Stimulated activated CD4-positive, alpha-beta T cell treated with anti-CD3 and anti-CD28 coated beads, Interleukin-1b, Interleukin-23, amount 100 ng/mL, for 48 hours (primary cell): Measurements from ENCODE around the gene KDM2A.
A peak's percentile ranks its signal among the peaks of the same experiment; 100 is the strongest.

Source experiments
- DNase-seq: peaks from one replicate; pipeline ENCODE4 v3.0.0-alpha.2; 2020

The KDM2A gene

DNA sequence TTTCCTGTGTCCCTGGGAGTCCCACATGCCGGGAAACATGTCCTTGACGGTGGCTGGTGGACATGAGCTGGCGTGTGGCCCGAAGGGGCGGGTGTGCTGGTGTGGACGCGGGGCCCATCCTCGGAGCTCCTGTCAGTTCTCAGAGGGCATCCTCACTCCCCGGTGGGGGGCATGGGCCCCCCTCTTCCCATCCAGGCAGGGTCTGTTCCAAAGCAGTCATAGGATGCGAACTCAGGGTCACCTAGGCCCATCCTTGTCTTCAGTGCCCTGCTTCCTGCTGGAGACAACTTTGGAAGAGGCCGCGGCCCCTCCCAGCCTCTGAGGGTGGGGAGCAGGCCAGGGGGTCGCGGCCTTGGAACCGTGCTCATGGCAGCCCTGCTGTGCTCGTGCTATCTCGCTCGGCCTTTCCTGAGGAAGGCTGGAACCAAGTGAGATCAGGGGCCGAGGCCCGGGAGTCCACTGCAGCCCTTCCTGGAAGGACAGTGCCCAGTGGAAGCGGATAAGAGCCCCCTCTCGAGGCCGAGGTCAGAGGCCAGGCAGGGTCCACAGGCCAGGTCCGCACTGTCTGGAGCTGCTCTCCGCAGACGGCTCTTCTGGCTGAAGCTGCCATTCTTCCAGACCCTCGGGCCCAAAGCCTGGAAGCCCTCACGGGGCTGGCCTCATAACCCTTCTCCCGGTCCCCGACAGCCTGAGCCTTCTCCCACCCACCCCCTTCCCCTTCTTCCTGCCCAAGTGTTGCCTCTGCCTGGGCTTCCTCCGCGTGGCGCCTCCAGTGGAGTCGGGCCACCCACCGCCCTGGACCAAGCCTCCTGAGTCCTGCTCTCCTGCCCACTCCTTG is 155.9 kb downstream of the KDM2A start:
- DNase-seq, result peak; percentile 1

- DNase-seq, result peak; percentile 37
Measured at GRCh38 chr11:67275606-67276409, 156.7 kb downstream of the KDM2A start.

DNA sequence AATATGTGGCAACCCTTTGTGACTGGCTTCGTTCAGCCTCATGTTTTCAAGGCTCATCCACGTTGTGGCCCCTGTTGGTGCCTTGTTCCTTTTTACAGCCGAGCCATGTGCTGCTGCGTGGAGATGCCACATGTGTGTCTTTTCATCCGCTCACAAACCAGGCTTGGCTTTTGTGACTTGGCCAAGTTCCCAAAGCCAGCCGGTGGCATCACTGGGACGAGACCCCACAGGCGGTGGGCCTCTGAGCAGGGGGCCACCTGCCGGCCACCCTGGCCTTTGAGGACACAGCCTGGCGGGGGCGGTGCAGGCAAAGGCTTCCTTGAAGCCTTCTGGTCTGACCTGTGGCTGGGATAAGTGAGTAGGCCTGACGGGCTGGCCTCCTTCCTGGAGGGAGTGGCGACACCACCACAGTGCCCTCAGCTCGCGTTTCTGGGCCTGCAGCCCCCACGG is 157.7 kb downstream of the KDM2A start:
- peak; percentile 55 for DNase-seq

DNA sequence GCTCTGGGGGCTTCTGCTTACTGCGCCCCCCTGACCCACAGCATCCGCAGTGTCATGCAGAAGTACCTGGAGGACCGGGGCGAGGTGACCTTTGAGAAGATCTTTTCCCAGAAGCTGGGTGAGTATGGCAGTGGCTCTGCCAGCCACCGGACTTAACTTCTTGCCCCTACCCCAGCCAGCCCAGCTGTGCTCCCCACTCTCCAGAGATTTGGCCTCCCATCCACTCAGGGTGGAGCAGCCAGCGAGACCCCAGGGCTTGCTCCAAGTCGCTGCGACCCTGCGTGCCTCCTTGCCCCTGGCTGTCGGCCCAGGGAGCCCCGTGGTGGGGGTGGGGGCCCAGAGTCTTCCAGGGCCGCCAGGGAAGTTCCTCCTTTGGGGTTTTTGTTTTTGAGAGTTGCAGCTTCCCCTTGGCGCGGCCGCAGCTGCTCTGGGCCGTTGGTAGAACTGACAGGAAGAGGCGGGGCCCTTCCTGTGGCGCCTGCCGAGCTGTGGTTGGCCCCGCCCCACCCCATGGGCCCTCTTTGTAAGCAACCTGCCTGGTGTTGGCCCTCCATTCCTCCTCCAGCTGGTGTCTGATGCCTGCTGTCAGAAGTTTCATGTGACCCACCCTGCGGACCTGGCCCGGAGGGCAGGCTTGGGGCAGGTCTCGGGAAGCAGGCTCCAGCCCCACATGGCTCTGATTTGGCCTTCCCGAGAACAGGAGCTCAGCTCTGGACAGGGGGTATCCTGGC is 158.3 kb downstream of the KDM2A start:
- DNase-seq, result peak; percentile 91

- DNase-seq, result no peak
Measured at GRCh38 chr11:67278135-67278938, 159.3 kb downstream of the KDM2A start.

DNA sequence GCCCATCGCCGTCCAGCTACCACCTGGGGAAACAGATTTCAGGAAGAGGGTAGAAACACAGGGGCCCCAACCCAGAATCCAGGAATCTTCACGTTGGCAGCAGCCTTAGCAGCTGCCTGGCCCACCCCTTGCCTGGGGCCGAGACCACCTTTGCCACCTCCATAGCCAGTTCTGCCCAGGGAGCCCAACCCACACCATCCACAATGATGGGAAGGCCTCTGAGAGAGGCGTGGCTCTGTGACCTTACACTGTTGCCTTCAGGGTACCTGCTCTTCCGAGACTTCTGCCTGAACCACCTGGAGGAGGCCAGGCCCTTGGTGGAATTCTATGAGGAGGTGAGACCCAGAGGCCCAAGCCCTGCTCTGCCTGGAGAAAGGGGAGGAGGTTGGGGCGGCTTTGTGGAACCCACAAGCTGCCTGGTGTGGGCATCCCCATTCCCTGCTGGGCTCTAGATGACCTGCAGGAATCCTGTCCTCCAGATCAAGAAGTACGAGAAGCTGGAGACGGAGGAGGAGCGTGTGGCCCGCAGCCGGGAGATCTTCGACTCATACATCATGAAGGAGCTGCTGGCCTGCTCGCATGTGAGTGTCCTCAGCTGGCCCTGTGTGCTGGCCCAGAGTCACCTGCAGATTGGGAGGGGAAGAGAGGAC is 160.0 kb downstream of the KDM2A start:
- DNase-seq, result peak; percentile 0

DNA sequence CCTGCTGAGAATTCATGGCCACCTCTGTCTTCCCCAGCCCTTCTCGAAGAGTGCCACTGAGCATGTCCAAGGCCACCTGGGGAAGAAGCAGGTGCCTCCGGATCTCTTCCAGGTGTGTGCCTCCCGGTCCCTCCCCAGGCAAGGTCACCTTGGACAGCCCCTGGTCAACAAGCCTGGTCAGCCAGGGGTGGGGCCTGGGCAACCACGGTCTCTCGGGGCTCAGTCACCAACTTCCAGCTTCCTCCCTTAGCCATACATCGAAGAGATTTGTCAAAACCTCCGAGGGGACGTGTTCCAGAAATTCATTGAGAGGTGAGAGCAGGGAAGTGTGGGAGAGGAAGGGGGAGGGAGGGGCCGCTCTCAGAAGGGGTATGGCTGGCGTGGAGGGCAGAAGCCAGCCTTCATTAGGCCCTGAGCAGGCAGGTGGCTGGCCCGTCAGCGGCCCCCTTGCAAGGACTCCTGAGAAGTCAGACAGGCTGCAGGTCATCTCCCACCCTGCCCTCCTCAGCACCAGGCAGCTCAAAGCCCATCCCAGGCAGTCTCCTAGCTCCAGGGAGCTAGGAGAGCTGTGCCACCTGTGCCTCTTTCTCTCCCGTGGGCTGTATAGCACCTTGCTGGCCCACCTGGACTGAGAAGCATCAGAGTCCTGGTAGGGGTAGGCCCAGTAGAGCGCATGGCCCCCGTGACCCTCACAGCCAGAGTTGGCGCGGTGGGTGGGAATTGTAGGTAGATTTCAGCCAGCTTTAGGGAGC is 160.7 kb downstream of the KDM2A start:
- no peak for DNase-seq

DNA sequence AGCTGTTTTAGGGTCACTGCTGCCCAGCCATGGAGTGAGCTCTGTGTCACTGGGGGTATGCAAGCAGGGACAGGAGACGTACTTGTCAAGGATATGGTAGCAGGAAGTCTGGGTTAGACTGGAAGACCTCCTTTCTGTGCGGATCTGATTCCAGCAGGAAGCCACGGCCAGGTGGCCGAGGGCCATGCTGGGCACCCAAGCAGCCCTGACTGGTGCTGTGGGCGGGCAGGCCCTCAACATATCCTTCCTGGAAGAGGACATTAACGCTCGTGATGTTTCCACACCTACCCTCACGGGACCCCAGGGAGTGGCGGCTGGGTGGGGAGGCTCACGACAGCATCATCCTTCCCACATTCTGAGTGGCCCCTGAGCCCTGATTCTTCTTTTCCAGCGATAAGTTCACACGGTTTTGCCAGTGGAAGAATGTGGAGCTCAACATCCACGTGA is 161.3 kb downstream of the KDM2A start:
- DNase-seq, result no peak

DNA sequence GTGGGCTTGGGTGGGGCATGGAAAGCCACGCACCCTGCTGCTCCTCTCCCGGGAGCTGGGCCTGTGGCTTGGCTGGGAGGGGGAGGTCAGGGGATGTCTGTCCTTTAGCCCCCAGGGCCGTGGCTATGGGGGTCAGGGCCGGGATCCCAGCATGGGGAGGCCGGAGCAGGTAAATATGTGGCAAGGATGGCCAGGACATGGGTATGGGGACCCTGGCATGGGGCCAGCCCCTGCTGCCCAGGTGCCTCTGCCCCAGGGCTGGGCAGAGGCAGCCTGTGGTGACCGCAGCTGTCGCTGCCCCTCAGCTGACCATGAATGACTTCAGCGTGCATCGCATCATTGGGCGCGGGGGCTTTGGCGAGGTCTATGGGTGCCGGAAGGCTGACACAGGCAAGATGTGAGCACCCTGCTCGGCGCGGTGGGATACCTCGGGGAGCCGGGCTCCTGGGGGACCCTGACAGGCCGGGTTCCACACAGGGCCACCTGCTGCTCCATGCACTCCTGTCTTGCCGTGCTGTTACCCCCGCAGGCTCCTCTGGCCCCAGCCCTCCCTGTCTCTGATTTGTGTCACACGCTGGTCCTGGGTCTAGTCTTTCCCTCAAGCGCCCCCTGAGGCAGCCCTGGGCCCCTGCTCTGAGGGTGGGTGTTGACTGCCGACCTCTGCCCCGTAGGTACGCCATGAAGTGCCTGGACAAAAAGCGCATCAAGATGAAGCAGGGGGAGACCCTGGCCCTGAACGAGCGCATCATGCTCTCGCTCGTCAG is 161.9 kb downstream of the KDM2A start:
- DNase-seq, result peak; percentile 2

DNA sequence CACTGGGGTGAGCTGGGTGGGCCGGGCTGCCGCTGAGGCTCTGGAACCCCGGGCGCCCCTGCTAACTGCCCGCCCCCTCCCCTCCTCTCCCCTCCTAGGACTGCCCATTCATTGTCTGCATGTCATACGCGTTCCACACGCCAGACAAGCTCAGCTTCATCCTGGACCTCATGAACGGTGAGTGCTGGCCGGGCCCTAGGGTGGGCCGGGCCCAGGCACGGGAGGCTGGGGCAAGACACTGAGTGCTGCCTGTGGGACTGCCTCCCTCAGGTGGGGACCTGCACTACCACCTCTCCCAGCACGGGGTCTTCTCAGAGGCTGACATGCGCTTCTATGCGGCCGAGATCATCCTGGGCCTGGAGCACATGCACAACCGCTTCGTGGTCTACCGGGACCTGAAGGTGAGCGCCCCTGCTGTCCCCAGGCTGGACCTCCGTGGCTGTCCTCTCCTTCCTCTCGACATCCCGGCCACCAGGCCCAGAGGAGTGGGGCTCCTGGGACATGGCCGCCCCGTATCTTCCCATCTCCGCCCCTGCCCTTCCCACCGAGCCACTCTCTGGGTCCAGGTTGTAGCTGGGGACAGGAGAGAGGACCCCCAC is 162.6 kb downstream of the KDM2A start:
- peak; percentile 1 for DNase-seq

DNA sequence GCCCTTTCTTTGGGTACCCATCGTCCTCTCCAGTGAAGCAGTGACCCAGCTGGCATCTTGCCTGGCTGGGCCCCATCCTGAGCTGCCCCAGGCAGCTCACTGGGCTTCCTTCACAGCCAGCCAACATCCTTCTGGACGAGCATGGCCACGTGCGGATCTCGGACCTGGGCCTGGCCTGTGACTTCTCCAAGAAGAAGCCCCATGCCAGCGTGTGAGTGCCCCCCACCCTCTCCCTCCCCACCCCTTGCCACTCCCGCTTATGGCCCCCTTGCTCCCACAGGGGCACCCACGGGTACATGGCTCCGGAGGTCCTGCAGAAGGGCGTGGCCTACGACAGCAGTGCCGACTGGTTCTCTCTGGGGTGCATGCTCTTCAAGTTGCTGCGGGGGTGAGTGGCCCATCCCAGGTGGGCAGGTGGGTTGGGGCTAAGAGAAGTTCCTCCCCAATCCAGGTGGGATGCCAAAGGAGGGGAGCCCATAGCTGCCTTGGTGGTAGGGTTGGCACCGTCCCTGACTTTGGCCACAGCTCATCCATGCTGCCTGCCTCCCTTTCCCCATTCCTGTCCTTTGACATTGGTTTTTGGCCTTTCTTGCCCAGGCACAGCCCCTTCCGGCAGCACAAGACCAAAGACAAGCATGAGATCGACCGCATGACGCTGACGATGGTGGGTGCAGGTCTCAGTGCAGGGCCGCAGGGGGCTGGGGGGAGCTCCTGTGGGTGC is 163.3 kb downstream of the KDM2A start:
- peak; percentile 1 for DNase-seq

GRCh38 chr11:67282876-67283371 is 163.9 kb downstream of the KDM2A start:
- DNase-seq, result no peak

GRCh38 chr11:67283481-67283963 is 164.5 kb downstream of the KDM2A start:
- no peak for DNase-seq

DNA sequence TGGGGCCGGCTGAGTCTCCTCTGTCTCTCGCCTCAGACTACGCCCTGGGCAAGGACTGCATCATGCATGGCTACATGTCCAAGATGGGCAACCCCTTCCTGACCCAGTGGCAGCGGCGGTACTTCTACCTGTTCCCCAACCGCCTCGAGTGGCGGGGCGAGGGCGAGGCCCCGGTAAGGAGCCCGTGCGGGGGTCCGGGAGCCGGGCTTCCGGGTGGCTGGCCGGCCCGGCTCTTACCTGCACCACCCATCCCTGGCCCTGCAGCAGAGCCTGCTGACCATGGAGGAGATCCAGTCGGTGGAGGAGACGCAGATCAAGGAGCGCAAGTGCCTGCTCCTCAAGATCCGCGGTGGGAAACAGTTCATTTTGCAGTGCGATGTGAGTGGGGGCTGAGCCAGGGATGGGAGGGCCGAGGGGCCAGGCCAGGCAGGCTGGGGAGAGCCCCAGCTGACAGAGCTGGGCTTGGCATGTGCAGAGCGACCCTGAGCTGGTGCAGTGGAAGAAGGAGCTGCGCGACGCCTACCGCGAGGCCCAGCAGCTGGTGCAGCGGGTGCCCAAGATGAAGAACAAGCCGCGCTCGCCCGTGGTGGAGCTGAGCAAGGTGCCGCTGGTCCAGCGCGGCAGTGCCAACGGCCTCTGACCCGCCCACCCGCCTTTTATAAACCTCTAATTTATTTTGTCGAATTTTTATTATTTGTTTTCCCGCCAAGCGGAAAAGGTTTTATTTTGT is 165.9 kb downstream of the KDM2A start:
- no peak for DNase-seq

- no peak for DNase-seq
Measured at GRCh38 chr11:67285541-67286498, 166.8 kb downstream of the KDM2A start.

DNA sequence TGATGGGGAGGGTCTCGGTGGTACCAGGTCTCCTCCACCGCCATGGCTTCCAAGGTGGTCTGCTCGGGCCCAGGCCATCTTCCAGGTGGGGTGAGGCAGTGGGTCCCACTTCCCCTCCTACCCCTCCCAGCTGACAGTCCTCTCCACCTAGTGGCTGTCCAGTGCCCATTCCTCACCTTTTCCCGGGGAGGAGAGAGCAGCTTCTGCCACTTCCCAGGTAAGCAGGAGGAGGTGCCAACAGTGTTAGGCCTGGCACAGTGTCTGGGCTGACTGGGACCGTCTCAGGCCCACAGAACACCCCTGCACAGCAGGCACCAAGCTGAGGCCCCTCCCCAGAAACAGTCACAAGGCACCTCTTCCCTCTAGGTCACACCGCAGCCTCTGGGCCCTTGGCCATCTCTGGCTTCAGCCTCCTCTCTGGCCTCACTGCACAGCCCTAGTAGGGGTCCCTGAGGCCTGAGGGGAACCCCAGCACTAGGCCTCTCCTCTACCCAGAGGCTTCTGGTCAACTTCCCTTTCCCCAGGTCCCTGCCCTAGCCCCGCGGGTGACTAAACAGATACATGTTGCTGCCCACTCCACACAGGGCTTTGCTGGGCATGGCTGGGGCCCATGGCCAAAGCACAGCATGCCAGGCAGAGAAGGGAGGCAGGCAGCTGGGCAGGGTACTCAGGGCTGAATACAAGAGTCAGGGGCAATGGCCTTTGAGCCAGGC is 167.7 kb downstream of the KDM2A start:
- no peak for DNase-seq
